HL-60 (cell line): ENCODE results near the gene CRTC3.

ENCODE experiments used
- DNase-seq, 2 experiments: peaks; one replicate each; pipeline ENCODE4 v3.0.0-alpha.2; 2010 to 2020; ENCODE audit warnings: low read depth in 1 of 2, low spot score in 1 of 2
- H3K27ac ChIP-seq: fragments of 250-450 bp; sonication (Bioruptor Pico); replicated peaks from 2 replicates; pipeline ENCODE4 v1.5.1; 2020; ENCODE audit warnings: mild to moderate bottlenecking, moderate library complexity
- H3K27me3 ChIP-seq: fragments of 250-450 bp; sonication (Bioruptor Pico); 2 replicates; pipeline ENCODE4 v1.5.1; 2021; ENCODE audit warnings: mild to moderate bottlenecking, moderate library complexity; ENCODE audit not compliant: insufficient read depth, poor library complexity, severe bottlenecking
- H3K4me3 ChIP-seq: replicated peaks from 2 replicates; pipeline ENCODE4 v1.5.1; 2011; ENCODE audit warnings: mild to moderate bottlenecking, control low read depth, low read length; ENCODE audit not compliant: insufficient read depth
- GABPA ChIP-seq: IDR thresholded peaks from 2 replicates; pipeline ENCODE4 v1.6.1; 2012; ENCODE audit warnings: low read depth
- POLR2AphosphoS5 ChIP-seq: IDR thresholded peaks from 2 replicates; pipeline ENCODE4 v1.6.1; 2012; ENCODE audit warnings: low read depth
- SPI1 ChIP-seq: IDR thresholded peaks from 2 replicates; pipeline ENCODE4 v1.6.1; 2012; ENCODE audit warnings: low read depth, mild to moderate bottlenecking, borderline replicate concordance
- long read RNA-seq: library from polyadenylated mRNA; unstranded; transcript quantifications from one replicate; pipeline ENCODE4 v2.0.0, GENCODE V29; 2020
- TF ChIP-seq, protein P1 (sequence below): IDR thresholded peaks from 2 replicates; pipeline ENCODE4 v1.6.1; 2012; ENCODE audit warnings: low read depth; ENCODE audit not compliant: insufficient replicate concordance
- TF ChIP-seq, protein P2 (sequence below): IDR thresholded peaks from one replicate; pipeline ENCODE4 v1.5.1; 2011; ENCODE audit warnings: low read length, control low read depth, inconsistent platforms; ENCODE audit not compliant: insufficient read depth

Gene CRTC3, protein sequence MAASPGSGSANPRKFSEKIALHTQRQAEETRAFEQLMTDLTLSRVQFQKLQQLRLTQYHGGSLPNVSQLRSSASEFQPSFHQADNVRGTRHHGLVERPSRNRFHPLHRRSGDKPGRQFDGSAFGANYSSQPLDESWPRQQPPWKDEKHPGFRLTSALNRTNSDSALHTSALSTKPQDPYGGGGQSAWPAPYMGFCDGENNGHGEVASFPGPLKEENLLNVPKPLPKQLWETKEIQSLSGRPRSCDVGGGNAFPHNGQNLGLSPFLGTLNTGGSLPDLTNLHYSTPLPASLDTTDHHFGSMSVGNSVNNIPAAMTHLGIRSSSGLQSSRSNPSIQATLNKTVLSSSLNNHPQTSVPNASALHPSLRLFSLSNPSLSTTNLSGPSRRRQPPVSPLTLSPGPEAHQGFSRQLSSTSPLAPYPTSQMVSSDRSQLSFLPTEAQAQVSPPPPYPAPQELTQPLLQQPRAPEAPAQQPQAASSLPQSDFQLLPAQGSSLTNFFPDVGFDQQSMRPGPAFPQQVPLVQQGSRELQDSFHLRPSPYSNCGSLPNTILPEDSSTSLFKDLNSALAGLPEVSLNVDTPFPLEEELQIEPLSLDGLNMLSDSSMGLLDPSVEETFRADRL
- long read RNA-seq, full-length matches to known transcripts: 2 of 17 reads
- long read RNA-seq, partial matches to known transcripts: 13 of 17 reads
- long read RNA-seq, other reads (novel, unspliced or antisense): 2 of 17 reads

DNA sequence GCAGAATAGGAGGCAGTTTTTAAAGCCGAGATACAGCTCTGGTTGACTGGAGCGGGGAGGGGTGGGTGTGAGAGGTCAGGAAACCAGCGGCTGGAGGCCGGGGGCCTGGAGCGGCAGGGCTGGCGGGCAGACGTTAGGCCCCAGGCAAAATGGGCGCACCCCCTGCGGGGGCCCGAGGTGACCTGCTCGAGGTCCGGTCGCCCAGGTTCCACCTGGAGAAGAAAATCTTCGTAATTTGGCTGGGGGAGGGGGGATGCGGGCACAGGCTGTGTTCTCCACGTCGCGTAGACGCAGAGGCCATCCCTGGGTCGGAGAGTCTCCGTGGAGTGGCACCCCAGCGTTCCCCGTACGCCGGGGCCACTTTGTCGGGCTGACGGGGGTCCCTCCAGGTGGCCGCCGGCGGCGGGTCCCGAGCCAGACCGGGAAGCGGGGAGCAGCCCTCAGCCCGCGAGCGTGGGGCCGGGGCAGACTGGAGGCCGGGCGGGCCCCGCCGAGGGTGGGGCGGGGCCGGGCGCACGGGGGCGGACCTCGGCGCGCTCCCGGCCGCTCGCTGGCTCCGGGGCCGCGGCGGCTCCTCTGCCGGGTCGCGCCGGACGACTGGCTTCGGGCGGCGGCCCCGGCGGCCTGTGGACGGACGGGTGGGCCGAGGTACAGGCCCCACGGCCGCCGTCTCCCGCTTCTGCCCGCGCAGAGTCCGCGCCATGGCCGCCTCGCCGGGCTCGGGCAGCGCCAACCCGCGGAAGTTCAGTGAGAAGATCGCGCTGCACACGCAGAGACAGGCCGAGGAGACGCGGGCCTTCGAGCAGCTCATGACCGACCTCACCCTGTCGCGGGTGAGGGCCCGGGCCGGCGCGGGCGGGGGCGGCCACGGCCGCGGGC is at the start of gene CRTC3:
TSS of gene CRTC3 (plus strand) at position 553 of the 879 bp plus-strand sequence. CDS start at position 702, 149 bp downstream.
- peak; percentile 16 to 42 for DNase-seq
- Histone ChIP-seq H3K27me3 (no peaks in the 10 kb centered on the region), H3K4me3 (peak within 1 kb of the TSS; percentile 71), H3K27ac (no peak within 1 kb of the TSS)
- no peak for TF ChIP-seq GABPA
- TF ChIP-seq, protein P1, sequence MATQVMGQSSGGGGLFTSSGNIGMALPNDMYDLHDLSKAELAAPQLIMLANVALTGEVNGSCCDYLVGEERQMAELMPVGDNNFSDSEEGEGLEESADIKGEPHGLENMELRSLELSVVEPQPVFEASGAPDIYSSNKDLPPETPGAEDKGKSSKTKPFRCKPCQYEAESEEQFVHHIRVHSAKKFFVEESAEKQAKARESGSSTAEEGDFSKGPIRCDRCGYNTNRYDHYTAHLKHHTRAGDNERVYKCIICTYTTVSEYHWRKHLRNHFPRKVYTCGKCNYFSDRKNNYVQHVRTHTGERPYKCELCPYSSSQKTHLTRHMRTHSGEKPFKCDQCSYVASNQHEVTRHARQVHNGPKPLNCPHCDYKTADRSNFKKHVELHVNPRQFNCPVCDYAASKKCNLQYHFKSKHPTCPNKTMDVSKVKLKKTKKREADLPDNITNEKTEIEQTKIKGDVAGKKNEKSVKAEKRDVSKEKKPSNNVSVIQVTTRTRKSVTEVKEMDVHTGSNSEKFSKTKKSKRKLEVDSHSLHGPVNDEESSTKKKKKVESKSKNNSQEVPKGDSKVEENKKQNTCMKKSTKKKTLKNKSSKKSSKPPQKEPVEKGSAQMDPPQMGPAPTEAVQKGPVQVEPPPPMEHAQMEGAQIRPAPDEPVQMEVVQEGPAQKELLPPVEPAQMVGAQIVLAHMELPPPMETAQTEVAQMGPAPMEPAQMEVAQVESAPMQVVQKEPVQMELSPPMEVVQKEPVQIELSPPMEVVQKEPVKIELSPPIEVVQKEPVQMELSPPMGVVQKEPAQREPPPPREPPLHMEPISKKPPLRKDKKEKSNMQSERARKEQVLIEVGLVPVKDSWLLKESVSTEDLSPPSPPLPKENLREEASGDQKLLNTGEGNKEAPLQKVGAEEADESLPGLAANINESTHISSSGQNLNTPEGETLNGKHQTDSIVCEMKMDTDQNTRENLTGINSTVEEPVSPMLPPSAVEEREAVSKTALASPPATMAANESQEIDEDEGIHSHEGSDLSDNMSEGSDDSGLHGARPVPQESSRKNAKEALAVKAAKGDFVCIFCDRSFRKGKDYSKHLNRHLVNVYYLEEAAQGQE: no peak
- TF ChIP-seq, protein P2, sequence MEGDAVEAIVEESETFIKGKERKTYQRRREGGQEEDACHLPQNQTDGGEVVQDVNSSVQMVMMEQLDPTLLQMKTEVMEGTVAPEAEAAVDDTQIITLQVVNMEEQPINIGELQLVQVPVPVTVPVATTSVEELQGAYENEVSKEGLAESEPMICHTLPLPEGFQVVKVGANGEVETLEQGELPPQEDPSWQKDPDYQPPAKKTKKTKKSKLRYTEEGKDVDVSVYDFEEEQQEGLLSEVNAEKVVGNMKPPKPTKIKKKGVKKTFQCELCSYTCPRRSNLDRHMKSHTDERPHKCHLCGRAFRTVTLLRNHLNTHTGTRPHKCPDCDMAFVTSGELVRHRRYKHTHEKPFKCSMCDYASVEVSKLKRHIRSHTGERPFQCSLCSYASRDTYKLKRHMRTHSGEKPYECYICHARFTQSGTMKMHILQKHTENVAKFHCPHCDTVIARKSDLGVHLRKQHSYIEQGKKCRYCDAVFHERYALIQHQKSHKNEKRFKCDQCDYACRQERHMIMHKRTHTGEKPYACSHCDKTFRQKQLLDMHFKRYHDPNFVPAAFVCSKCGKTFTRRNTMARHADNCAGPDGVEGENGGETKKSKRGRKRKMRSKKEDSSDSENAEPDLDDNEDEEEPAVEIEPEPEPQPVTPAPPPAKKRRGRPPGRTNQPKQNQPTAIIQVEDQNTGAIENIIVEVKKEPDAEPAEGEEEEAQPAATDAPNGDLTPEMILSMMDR: no peak
- no peak for TF ChIP-seq SPI1
- no peak for TF ChIP-seq POLR2AphosphoS5

DNA sequence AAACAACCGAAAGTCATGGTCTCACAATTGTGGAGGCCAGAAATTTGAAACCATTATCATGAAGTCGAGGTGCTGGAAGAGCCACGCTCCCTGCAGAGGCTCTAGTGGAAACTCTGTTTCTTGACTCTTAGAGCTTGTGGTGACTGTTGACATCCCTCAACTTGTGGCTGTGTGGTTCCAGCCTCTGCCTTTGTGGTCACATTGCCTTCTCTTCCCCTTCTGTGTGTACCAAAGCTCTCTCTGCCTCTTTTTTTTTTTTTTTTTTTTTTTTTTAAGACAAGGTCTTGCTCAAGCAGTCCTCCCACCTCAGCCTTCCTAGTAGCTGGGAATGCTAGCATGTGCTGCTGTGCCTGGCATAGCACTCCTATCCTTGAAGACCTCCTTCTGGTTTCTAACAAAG is 48.7 kb upstream of the CRTC3 start:
- H3K27ac ChIP-seq: peak overlapping the region; percentile 3; the same call in 1 of the 2 replicates
- peak; percentile 85 to 92 for DNase-seq
- TF ChIP-seq, protein P2: no peak
- peak; percentile 74; the same call in 1 of the 2 replicates for TF ChIP-seq SPI1
- TF ChIP-seq POLR2AphosphoS5: peak; percentile 82
- TF ChIP-seq GABPA: no peak
- TF ChIP-seq, protein P1: no peak
- no peak overlapping the region for H3K4me3 ChIP-seq
- no peaks in the 10 kb centered on the region for H3K27me3 ChIP-seq

DNA sequence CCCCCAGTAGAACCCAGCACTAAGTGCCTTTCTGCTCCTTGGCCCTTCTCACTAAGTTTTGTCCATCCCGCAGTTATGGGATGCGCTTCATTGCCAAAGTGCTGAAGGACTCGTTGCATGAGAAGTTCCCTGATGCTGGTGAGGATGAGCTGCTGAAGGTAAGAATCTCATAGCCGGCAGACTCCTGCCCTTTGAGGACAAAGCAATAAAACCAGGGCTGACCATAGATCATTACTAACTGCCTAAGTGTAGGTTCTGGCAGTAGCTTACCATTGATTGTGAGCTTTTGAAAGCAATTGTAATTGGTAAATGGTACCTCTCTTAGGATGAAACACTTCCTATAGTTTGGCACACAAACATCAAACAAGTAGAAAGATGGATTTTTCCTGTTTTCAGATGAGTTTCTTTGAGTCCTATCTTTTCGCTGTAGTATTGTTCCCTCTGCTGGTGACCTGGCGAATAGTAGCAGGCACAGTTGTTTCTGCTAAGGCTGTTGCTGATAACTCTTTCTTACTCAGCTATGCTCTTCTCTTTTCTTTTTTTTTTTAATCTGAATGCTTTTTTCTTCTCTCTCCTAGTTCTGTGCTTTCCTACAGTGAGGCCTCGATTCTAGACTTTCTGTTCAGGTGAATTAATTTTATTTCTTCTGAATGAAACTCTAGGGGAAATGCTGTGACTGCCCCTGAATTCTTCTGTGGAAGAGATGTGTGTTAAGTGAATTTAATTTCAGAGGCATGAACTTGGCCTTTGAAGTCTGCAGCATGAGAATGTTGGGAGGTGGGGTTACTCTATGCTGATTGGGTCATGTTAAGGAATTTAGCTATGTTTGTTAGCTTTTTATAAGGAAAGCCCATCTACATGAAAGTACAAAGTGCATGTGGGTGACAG is 47.4 kb upstream of the CRTC3 start:
- Histone ChIP-seq H3K4me3 (no peak overlapping the region), H3K27me3 (no peaks in the 10 kb centered on the region), H3K27ac (no peak overlapping the region)
- peak in 1 of 2 experiments; percentile 54 for DNase-seq
- TF ChIP-seq GABPA: no peak
- TF ChIP-seq, protein P2: peak; percentile 47
